HG02885 (cell line): ENCODE measurements around the gene SYCP2L.
"Not testable (repeated sequence)": the region's sequence is repeated elsewhere in the genome, so short reads cannot be mapped to it uniquely, and the experiment has no call there.

Experiments used
- ATAC-seq: cut with Tn5 transposase; IDR thresholded peaks from one replicate; pipeline ENCODE4 v1.9.1; 2021; ENCODE audit warnings: mild to moderate bottlenecking; ENCODE audit not compliant: unreplicated experiment, poor library complexity

The SYCP2L gene

DNA sequence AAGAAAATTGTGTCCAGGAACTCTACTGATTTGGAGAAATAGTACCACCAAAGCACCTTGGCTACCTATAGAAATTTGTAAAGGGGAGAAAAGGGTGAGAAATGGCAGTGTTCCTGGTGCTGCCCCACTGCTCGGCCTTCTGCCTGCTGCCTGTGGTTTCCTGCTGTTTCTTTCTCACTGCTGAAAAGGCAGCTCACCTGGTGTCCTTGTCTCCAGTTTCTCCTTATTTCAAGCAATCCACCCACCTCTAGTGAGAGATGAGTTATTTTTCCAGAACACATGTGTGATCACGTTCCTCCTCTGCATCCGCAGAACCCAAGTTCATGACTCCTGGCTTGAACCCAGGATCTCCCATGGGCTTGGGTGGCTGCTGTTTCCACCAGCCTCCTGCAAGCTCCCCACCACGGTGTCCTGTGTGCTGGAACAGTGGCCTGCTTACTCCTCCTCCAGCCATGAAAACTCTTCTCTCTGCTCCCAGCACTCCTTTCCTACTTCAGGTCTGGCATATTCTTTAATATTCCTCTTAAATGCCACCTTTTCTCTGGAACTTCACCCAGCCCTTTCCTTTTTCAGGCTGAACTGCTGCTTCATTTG is 108.4 kb downstream of the SYCP2L start:
- no peak for ATAC-seq

DNA sequence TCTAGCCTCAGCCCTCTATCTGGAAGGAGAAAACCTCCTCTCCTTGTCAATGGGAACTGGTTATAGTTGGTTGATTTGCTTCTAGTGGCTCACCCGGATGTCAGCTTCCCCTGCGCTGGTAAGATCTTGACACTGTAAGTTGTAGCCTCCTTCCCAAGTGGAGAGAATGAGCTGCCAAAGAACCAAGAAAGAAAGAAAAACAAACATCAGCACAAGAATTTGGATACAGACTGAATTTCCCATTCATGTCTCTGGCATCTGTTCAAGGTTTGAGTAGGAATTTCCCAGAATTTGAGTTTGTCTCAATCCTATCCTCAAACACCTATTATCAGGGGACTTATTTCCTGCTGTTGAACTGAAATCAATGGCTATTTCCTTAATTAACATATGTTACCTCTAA is 113.1 kb downstream of the SYCP2L start:
- ATAC-seq: no peak

GRCh38 chr6:11002176-11002575 is 115.3 kb downstream of the SYCP2L start:
- no peak for ATAC-seq

GRCh38 chr6:11003297-11003696 is 116.4 kb downstream of the SYCP2L start:
- not testable (repeated sequence) for ATAC-seq

GRCh38 chr6:11006061-11006460 is 119.2 kb downstream of the SYCP2L start:
- ATAC-seq: no peak

GRCh38 chr6:11007715-11008608 is 121.1 kb downstream of the SYCP2L start:
- ATAC-seq: no peak

DNA sequence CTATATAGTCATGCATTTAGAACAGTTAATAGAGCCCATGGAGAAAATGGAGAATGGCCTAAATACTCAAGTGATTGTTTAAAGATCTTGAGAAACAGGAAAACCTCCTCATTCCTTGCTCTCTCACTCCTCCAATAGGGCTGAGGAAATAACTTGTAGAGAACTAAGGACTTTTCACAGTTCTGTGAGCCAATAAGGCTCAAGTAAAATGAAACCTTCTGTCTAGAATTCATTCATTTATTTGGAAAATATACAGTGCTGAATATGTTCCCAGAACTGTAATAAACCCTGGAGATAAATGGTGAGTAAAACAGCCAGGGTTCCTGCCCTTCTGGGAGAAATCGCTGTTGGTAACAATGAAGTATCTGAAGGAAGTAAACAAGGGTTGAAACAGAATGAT is 122.0 kb downstream of the SYCP2L start:
- ATAC-seq: no peak

DNA sequence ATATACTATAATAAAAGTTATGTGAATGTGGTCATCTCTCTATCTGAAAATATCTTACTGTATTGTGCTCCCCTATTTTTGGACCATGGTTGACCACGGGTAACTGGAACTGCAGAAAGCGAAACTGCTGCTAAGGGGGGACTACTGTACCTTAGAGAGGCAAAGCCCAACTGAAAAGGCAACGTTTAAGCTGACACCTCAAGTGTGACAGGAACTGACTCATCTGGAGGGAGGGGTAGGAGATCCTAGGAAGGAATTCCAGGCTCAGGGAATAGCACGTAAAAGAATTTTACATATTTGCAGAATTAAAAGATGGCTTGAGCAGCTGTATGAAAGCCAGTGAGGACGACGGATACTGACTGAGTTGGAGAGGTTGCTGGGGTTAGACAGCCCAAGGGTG is 122.5 kb downstream of the SYCP2L start:
- peak; percentile 90 for ATAC-seq

DNA sequence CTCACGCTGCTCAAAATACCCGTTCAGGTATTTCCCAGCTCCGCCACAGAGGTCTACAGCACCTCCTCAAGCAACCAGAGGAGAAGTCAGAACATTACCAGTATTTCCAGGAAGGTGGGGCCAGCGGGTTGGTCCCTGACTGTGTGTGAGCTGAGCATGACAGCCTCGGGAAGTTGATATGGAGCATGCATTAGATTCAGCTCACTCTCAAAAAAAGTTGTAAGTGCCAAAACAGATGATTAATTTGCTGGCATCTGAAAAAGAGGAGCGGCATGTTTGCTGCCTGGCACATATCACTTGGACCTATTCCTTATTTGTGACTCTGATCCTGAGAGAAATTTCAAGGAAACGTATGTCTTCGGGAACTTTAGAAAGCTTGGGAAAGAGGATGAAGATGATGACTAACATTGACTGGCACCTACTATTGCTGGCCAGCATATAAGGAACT is 125.0 kb downstream of the SYCP2L start:
- no peak for ATAC-seq

- ATAC-seq: no peak
Measured at GRCh38 chr6:11012295-11012754, 125.5 kb downstream of the SYCP2L start.

DNA sequence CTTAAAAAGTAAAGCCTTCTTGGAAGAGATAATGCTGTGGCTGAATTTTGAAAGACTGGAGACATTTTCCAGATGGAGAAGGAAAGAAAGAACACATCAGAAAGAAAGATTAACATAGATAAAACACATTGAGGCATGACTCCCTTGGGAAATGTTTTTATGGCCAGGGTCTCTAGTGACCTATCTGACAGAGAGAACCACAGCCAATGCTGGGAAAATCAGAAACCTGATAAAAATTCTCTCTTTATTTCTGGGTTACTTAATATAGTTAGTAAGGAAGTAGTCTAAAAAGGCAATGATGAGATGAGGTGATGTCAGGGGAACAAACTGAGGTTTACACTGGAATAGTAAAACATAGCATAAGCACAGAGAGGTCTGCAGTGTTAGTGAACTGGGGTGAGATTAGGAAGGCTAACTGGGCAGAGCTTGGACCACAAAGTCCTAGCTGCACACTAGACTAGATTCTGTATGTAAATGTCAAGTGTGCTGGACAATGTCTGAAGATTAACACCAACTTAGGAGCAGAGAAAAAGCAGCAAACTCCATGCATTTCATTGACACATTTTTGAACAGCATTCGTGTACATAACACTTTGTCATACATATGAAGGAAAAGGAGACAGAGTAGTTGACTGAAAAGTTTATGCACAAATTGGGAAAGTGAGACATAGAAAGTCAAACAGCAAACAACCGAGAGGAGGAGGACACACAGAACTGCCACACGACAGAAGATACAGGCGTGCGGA is 126.3 kb downstream of the SYCP2L start:
- ATAC-seq: no peak

- no peak for ATAC-seq
Measured at GRCh38 chr6:11013721-11014070, 126.8 kb downstream of the SYCP2L start.

DNA sequence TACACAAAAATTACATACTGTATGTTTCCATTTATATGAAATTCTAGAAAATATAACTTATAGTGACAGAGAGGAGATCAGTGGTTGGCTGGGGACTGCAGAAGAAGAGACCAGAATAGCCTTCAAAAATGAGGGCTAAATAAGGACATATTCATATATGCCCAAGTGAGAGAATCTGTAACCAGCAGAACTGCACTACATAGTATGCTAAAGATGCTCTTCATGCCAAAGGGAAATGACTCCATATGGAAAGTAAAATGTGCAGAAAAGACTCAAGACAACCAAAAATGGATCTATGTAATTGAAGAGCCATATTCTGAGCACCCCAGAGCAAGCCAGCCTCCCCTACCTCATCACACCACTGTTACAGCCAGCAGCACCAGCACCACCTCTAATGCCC is 128.2 kb downstream of the SYCP2L start:
- no peak for ATAC-seq

- no peak for ATAC-seq
Measured at GRCh38 chr6:11016452-11016851, 129.6 kb downstream of the SYCP2L start.

GRCh38 chr6:11017090-11017489 is 130.2 kb downstream of the SYCP2L start:
- no peak for ATAC-seq

DNA sequence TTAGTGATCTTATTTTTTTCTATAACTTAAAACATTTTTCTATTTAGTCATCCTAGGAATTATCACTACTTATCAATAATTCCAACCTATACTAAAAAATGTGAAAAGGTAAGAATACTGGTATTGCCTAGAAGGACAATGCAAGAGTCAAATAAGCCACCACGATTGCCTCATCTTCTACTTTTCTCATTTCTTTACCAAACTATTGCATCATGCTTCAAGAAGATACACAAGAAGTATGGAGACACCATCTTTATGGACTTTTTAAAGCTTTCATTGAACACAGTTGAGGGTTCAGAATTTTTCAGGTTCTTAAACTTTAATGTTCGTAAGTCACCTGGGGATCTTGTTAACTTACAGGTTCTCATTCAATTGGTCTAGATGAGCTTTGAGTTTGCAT is 131.4 kb downstream of the SYCP2L start:
- ATAC-seq: no peak

DNA sequence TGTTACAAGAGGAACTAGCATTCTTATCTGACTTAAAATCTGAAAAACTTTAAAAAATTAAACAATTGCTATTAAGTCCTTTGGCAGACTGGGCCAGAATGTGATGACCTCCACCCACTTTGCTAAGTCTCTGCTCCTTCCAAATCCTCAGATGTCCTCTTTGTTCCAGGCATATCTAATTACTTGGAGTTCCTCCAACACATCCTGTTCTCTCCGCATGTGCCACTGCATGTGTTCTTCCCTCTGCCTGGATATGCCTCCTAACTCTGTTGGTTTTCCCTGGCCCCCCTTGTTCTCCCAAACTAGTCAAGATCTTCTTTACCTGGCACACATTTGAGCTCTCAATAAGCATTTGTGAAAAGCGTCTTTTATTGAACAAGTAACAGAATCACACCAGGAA is 134.2 kb downstream of the SYCP2L start:
- ATAC-seq: no peak

- ATAC-seq: no peak
Measured at GRCh38 chr6:11021714-11022113, 134.9 kb downstream of the SYCP2L start.

DNA sequence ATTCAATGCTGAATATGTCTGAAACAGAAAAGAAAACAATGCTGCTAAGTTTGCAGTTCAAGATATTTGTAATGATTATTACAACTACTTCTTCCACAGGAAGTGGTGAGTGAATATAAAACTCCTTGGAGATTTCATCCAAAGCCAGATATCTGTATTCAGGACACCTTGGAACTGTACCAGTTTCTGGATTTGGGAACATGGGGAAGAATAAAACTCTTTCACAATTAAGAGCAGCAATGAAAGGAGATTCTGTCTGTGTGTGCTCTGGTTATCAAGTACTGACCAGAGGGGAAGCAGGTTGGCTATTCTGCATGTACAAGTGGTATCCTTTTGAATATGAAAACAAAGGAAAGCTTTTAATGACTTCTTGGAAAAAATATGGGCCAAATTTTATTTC is 136.2 kb downstream of the SYCP2L start:
- no peak for ATAC-seq
